Measurements from ENCODE around the gene STK32C. TPM values are rescaled to one million over a fixed set of nuclear protein-coding genes. Genes with fewer than 3 reads are reported as not detected.

Gene STK32C
- total RNA-seq, 1 donor from 2014 or later = 13.0 TPM

DNA sequence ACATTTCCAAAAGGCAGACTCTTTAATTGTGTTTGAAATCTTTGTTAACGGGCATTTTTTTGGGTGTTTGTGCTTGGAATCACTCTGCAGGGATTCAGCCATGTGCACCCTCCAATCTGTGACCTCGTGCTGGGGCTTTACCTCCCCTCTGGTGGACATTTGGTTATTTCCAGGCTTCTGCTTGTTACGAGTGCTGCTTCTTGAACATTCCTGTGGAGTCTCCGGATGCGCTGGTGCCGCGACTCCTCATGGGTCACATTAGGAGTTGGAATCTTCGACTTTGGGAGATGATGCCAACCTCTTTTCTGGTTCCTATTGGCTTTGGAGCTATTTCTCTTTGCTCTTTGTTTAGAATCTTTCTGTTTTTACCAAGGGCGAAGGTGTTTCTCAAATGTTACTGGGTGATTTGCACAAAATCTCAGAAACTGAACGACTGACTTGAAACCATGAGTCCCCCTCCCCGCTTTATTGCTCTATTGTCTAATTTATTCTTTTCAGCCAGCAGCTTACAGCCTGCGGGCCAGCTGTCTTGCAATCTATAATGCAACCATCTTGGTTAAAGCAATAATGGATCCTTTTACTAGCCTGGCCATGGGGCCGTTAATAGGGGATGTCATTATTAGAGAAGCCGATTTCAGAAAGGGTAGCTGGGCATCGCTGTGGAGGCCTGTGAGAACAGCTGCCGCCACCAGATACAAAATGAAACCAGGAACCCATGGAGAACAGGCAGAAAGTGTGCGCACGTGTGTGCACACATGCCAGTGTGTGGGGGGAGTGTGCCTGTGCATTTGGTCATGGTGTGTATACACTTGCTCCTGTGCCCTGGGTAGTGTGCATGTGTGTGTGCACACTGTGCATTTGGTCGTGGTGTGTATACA lies 130.9 kb downstream of the STK32C start:
- DNase-seq (ENCODE audit: low read depth) = no peak
- H3K4me3 ChIP-seq (ENCODE audit: low read depth, low read length) = no peak overlapping the region
- TF ChIP-seq, protein P1, sequence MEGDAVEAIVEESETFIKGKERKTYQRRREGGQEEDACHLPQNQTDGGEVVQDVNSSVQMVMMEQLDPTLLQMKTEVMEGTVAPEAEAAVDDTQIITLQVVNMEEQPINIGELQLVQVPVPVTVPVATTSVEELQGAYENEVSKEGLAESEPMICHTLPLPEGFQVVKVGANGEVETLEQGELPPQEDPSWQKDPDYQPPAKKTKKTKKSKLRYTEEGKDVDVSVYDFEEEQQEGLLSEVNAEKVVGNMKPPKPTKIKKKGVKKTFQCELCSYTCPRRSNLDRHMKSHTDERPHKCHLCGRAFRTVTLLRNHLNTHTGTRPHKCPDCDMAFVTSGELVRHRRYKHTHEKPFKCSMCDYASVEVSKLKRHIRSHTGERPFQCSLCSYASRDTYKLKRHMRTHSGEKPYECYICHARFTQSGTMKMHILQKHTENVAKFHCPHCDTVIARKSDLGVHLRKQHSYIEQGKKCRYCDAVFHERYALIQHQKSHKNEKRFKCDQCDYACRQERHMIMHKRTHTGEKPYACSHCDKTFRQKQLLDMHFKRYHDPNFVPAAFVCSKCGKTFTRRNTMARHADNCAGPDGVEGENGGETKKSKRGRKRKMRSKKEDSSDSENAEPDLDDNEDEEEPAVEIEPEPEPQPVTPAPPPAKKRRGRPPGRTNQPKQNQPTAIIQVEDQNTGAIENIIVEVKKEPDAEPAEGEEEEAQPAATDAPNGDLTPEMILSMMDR (conservative IDR thresholded peaks at IDR 0.05; ENCODE audit: low read depth, low read length) = no peak

DNA sequence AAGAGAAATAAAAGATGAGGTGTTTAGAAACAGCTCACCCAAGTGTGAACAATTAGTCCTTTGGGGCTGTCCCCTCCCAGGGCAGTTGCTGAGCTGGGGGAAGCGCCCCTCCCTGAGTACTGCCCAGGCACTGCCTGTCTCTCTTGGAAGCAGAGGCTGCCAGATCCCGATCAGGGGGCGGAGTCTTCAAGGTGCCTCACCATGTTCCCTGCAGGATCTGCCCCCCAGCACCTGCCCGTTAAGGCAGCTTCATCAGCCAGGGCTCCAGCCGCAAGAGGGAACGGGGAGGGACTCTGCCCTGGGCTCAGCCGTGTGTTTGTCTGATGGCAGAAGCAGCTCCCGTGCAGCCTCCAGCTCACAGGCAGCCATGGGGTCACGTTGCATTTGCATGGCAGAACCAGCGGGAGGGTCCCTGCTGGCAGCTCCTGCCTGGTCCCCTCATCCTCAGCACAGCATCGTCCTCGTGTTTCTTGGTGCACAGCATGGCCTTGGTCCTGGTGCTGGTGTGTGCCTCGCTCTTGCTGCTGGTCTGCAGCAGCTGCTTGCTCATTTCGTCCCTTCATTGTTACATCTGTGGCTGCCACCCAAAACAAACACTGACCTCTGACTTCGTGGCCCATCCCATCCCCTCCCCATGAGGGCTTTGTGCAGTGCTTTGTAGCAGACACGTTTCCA lies 131.7 kb downstream of the STK32C start:
- TF ChIP-seq, protein P1 (conservative IDR thresholded peaks at IDR 0.05; ENCODE audit: low read depth, low read length) = no peak
- H3K4me3 ChIP-seq (ENCODE audit: low read depth, low read length) = no peak overlapping the region
- no peak for DNase-seq (ENCODE audit: low read depth)

DNA sequence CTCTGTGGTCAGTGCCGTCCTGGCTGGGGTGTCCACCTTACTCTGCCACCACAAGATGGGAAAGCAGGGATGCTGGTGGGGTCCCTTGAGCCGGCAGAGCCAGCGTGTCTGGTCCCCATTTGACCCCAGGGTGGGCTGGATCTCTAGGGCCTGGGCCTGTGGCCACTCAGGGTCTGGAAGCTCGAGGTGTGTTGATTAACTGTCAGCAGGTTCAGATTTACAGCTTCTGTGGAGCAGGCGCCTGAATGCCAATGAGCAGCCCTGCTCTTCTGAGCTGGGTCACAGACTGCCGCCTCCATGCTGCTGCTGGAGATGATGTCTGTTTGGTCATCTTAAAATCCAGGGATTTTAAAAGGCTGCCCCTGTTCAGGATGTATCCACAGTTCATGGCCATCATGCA lies 132.3 kb downstream of the STK32C start:
- DNase-seq (ENCODE audit: low read depth) = no peak
- TF ChIP-seq, protein P1 (conservative IDR thresholded peaks at IDR 0.05; ENCODE audit: low read depth, low read length) = no peak
- no peak overlapping the region for H3K4me3 ChIP-seq (ENCODE audit: low read depth, low read length)

DNA sequence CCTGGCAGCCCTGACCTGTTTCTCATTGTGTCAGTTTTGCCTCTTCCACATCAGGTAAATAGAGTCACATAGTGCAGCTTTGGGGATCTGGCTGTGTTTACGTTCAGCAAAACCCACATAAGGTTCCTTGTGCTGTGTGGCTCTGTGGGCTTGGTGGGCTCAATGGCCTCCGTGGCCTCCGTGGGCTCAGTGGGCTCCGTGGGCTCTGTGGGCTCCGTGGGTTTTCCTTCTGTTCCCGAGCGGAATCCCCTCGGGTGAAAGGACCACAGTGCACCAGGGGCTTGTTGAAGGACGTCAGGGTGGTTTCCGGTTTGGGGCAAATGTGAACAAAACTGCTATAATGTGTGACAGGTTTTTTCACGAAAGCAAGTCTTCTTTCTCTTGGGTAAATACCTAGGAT lies 133.5 kb downstream of the STK32C start:
- no peak overlapping the region for H3K4me3 ChIP-seq (ENCODE audit: low read depth, low read length)
- TF ChIP-seq, protein P1 (conservative IDR thresholded peaks at IDR 0.05; ENCODE audit: low read depth, low read length) = no peak
- no peak for DNase-seq (ENCODE audit: low read depth)

DNA sequence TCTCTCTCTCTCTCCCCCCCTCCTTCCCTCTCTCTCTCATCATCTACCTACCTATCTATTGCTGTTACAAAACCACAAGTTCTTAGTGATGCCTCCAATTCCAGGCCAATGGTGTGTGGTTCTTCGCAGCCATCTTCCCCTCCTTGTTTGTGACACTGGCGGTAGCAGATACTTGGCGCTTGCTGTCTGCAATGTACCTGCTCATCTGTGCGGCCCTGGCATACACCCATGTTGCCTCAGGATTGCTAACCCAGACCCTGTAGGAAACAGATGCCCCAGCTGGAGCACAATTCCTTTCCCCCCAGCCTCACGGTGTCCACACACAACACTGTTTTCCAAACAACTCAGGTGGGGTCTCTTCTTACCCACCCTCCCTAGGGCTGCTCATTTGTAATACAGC lies 134.6 kb downstream of the STK32C start:
- no peak overlapping the region for H3K4me3 ChIP-seq (ENCODE audit: low read depth, low read length)
- TF ChIP-seq, protein P1 (conservative IDR thresholded peaks at IDR 0.05; ENCODE audit: low read depth, low read length) = no peak
- no peak for DNase-seq (ENCODE audit: low read depth)

DNA sequence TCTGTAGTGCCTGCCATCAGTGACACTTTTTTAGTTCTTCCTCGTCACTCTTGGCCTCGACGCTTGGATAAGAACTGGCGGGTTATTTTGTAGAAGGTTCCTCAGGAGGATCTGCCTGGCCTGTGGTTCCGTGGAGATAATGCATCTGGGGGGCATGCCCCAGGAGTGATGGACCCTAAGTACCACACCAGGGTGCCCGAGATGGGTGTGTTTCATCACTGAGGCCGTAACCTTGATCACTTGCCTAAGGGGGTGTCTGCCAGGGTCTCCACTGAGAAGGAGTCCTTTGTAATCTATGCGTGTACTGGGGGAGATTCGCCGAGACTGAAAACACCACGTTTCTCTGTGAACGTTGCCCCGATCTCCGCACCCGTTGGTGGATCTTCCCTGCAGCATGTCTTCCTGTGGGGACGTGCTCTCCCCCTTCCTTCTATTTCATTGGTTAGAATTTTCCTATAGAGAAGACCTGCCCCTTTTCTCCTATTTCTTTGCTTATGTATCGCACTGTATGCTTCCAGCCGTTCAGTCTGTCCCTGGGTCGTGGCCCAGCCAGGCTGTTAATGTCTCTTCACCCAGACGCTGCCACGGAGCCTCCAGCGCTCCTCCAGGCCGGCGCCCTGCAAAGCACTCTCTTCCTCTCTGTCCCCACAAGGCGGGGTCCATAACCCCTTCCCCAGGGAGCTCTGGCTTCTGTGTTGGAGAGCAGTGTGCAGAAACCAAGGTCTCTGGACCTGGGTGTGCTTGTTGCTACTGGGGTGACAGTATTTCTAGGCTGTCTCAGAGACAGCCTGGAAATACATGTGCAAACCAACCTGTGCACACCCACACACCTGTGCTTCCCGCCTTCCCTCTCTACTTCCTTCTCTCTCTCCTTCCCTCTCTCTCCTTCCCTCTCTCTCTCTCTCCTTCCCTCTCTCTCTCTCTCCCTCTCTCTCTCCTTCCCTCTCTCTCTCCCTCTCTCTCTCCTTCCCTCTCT lies 135.4 kb downstream of the STK32C start:
- H3K4me3 ChIP-seq (ENCODE audit: low read depth, low read length) = no peak overlapping the region
- DNase-seq (ENCODE audit: low read depth) = no peak
- TF ChIP-seq, protein P1 (conservative IDR thresholded peaks at IDR 0.05; ENCODE audit: low read depth, low read length) = no peak
